GM21619 (cell line): Measurements from ENCODE around the gene GDPD5.

ENCODE experiments used
- ATAC-seq: cut with Tn5 transposase; IDR thresholded peaks from one replicate; pipeline ENCODE4 v1.9.1; 2021; ENCODE audit not compliant: unreplicated experiment

GDPD5 gene

DNA sequence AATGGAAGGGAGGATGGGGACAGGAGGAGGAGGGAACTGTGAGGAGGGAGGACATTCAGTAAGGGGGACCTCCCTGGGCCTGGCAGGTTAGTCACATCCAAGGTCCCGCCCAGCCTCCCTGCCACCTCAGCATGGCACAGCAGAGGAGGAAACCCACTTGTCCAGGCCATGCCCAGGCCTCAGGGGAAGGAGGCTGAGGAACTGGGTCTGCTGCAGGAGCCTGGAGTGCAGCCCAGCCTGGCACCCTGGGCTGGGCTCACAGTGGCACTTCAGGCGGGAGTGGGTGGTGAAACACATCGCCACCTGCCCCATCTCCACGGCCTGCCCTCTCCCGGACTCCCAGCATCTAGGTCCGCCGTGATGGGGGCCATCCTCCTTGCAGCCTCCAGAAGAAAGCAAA lies 75.5 kb downstream of the GDPD5 start:
- ATAC-seq, result no peak

GRCh38 chr11:75449776-75450175 lies 76.0 kb downstream of the GDPD5 start:
- ATAC-seq, result no peak

DNA sequence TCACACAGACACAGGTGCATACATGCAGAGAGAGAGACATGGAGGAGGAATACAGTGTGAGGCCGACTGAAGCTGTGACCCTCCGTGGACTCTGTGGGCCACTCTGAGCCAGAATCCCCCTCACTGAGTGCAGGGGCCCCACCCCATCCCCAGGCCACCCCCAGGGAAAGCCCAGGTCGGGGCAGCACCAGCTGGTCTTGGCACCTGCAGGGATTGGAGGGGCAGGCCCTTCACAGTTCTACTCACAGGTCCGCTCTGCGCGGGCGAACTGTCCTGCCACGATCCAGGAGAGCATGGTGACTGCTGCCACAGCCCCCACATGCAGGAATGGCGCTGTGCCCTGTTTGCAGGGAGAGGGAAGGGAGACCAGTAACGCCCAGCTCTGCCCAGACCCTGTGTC lies 76.5 kb downstream of the GDPD5 start:
- no peak for ATAC-seq

DNA sequence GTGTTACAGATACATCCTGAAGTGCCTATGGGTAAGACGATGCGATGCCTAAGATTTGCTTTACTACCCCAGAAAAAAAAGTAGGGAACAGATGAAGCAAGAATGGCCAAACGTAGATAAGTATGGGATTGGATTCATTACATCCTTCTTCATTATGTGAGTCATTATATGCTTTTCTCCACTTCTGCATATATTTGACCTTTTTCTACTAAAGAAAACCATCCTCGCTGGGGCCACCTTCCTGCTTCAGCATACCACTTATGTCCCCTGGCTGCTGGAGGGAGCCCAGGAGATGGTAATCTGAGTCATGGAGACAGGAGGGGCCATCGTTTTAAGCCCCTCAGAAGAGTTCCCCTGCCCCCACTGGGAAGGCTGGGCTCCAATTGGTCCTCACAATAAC lies 78.3 kb downstream of the GDPD5 start:
- no peak for ATAC-seq

DNA sequence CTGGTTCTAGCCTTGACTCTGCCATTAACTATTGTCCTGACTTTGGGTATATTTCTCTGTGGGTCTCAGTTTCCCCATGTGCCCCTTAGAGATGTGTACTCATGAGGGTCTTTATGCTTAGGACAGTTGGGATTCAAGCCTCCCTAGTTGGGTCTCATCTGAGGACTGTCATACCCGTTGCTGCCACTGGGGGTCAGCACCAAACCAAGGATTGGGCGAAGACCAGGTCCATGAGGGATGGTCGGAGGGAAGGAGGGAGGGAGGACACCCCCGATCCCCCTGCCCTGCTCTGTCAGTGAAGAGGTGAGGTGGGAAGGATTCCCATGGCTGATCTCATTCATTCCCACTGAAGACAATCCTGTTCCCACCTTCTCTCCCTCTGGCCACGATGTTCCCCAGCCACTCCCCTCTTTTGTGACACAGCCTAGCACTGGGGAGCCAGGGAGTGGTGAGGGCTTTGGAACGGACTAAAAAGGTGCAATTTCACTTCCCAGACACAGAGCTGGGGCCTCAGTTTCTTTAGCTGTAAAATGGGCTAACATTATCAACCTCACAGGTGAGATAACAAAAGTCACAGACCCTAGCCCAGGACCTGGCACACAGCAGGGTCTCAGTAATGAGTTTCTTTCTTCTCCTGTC lies 80.3 kb downstream of the GDPD5 start:
- ATAC-seq, result no peak

GRCh38 chr11:75443043-75443442 lies 82.7 kb downstream of the GDPD5 start:
- no peak for ATAC-seq

GRCh38 chr11:75442161-75442885 lies 83.4 kb downstream of the GDPD5 start:
- no peak for ATAC-seq

DNA sequence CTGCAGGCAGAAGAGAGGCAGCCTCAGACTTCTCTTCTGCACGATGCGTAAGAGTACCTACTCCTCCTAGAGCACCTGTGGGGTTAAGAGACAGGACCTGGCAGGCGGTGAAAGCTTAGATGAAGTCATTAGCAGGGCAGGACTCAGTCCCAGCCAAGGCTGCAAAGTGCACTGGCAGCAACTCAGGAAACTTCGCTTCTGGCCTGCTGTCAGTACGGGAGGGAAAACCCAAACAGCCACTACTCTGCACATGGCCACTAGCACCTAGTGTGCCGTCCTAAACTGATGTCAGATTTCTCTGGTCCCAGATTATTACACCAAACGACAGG lies 84.0 kb downstream of the GDPD5 start:
- no peak for ATAC-seq

GRCh38 chr11:75440960-75441803 lies 84.6 kb downstream of the GDPD5 start:
- ATAC-seq, result no peak

GRCh38 chr11:75439495-75440120 lies 86.1 kb downstream of the GDPD5 start:
- ATAC-seq, result no peak

DNA sequence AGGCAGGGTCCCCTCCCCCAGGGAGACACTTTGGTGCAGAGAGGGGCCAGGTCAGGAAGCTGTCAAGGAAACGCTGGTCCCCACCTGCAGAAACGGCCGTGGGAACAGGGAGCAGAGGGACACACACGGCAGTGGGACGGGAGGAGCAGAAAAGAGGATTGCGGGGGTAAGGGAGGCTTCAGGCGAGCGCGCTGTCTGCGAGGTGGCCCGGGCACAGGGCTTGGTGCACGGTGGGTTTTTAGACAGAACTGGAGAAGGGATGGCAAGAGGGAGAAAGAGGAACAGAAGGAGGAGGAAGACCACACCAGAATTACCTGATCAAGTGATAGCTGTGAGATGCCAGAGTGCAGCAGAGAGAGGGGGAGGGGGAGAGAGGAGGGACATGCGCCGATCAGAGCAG lies 86.7 kb downstream of the GDPD5 start:
- ATAC-seq, result no peak

- ATAC-seq, result no peak
Observed at GRCh38 chr11:75437966-75438659, 87.6 kb downstream of the GDPD5 start.

DNA sequence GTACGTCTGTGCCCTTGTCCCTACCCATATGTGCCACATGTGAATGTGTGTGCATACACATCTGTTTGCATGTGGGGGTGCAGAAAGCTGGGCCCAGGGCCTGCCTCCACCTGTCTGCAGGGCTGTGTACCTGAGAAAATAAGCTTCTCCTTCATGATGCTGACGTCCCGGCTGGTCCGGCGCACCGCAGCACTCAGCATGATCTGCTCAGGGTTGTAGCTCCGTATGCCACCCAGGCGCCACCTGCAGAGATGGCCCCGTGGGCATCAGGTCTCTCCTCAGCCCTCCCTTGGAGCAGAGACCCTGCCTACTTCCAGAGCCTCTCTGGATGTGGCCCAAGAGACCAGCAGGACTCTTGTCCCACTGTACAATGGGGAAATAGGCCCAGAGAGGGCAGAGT lies 88.9 kb downstream of the GDPD5 start:
- no peak for ATAC-seq

DNA sequence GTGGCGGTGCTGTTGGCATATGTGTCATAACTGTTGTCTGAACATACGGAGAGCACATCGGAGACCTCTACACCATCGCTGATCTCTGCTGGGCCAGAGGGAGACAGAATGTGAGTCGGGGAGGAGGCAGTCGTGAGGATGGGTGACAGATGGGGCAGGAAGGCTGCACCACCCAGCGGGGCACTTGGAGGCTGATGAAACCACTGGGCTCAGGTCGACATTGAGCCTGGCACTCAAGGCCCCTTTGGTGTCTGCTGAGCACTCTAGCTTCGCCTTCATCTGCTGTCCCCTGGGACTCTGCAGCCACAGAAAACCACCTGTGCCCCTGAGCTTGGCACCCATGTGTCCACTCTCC lies 90.2 kb downstream of the GDPD5 start:
- no peak for ATAC-seq

DNA sequence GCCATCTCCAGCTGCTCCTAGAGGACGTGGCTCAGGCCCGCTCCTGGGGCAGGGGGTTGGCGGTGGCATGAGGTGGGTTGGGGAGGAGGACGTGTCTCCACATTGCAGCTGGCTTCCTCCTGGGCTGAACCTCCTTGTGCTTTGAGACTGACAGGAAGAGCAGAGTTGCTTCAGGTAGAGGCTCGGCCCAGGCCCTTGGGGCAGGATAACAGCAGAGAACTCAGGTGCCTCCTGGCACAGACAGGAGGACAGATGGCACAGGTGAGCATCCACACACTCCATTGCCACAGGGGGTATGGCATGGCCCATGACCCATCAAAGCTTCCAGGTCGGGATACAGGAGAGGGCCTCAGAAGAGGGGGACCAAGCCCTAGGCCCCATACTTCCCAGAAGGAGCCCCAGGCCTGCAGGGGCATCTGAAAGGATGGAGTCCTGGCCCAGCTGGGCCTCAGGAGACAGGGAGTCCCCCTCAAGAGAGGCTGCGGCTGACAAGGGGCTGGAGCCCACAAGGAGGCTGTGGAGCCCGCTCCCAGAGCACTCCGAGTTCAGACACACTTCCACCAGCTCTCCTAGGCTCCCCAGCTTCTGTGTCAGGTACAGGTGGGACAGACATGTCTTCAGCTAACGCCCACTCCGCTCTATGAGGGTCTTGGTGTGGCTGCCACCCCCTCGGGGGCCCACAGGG lies 90.7 kb downstream of the GDPD5 start:
- ATAC-seq, result no peak

DNA sequence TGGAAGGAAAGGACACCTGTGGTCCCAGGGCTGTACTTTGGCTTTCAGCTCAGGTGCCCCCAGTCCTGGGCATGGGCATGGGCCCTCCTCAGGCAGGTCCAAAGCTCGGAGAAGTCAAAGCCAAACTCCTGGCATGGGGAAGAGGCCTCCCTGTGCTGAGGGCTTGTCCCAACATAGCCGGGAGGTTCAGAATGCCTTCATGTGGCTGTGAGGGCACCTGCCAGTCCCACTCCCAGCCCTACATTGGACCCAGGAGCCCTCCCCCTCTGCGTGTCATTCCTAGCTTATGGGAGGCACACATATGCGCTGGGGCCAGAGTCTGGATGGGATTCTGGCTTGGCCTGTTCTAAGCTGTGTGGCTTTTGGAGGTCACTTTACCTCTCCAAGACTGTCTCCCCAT lies 91.7 kb downstream of the GDPD5 start:
- ATAC-seq, result no peak

DNA sequence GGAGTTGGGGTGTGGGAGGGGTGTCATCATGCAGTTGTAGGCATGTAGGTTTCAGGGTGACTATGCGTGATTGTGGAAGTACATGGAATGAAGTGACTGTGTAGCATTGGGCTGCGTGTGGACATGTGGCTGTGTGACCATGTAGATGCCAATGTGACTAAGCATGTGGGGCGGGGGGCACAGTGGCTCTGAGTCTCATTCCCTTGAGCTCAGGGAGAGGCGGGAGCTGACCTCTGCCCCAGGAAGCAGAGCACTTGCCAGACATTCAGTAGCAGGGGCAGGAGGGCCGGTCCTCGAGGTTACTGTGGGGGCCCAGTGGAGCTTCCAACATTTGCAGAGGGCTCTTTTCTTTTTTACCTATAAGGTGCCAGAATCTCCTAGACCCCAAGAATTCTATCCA lies 92.3 kb downstream of the GDPD5 start:
- no peak for ATAC-seq

DNA sequence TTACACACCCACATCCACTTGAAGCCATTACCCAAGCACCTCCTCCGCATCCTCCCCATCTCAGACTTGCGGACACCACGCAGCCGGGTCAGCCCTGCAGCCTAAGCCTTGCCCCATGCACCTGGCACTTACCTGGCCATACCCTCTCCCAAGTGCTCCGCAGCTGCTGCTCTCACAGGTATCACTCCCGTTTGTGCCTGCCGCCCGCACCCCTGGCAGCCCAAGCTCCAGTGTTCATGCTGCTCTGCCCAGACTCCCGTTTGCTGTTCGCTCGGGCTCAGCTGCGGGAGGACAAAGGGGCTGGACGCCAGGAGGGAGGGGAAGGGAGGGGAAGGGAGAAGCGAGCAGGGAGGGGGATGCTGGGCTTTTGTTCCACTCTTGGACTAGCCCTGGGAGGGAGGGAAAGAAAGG lies 92.8 kb downstream of the GDPD5 start, which contains the start of gene KLHL35:
Gene KLHL35, minus strand, starts transcription at position 293 of the 411 bp plus-strand sequence. CDS start 2,574 bp downstream, outside the sequence.
- no peak for ATAC-seq

DNA sequence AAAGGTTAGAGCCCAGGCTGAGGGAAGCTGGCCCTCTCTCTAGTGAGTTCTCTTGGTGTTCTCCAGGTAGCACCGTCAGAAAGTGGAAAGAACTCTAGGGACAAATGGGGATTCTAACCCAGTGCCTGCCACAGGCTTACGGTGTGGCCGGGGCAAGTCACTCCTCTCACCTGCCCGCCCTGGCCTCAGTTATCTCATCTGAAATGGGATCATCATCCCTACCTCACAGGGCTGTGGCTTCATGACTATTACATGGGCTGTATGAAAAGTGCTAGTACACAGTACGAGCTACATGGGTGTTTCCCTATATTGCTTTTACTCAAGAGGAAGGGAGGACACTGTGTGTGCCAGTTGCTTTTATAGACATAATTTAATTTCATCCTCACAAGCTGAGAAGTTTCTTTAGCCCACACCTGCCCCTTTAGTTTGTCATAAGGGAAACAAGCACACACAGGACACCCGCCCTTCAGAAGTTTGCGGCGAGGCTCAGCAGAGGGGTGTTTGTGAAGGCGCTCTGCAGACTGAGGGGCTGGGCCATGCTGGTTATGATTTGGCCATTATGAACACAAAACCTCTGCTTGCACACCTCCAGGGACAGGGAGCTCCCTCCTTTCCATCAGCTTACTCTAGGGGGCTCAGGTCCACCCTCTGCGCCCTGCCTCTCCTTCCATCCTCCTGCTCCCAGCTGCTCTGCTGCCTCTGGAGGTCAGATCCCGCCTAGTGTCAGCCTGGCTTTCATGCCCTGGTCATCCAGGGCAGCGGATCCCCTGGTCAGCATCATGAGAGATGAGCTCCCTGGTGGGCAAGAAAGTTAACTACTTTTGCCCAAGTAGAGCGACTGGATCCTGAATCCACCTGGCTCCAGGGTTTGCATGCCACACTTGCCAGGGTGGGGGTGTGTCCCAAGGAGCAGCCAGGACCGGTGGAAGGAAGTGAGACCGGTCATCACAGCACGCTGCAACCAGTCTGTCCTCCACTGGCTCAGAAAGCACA lies 93.9 kb downstream of the GDPD5 start:
- no peak for ATAC-seq
